GM23338 (cell line): ENCODE results near the gene NDUFAF5.

Experiments used
- CREB1 ChIP-seq: fragments of 250-450 bp; sonication (Bioruptor Pico); IDR thresholded peaks from 2 replicates; pipeline ENCODE4 v1.5.0; 2020; ENCODE audit warnings: low read depth, mild to moderate bottlenecking, moderate library complexity
- EZH2 ChIP-seq: fragments of 200-600 bp; sonication (generic); IDR thresholded peaks from one replicate; pipeline ENCODE4 v1.8.0; 2017; ENCODE audit warnings: antibody characterized with exemption, mild to moderate bottlenecking, low read depth; ENCODE audit not compliant: unreplicated experiment
- NANOG ChIP-seq: IDR thresholded peaks from 2 replicates; pipeline ENCODE4 v1.6.1; 2016; ENCODE audit warnings: antibody characterized with exemption, borderline replicate concordance
- POLR2AphosphoS5 ChIP-seq: IDR thresholded peaks from 2 replicates; pipeline ENCODE4 v1.6.1; 2016; ENCODE audit warnings: antibody characterized with exemption, low read depth
- TF ChIP-seq, protein P1 (sequence below), 2 experiments: fragments of 200-600 bp in 1 of 2; sonication (generic) in 1 of 2; conservative IDR thresholded peaks; 2 replicates each; pipeline versions ENCODE4 v1.5.1 to v1.6.1; 2016 to 2017; ENCODE audit warnings: antibody characterized with exemption in 2 of 2, low read depth in 2 of 2, mild to moderate bottlenecking in 2 of 2, moderate library complexity in 1 of 2
- TF ChIP-seq, protein P2 (sequence below): IDR thresholded peaks from one replicate; pipeline ENCODE4 v1.6.1; 2018; ENCODE audit warnings: antibody characterized with exemption; ENCODE audit not compliant: unreplicated experiment

DNA sequence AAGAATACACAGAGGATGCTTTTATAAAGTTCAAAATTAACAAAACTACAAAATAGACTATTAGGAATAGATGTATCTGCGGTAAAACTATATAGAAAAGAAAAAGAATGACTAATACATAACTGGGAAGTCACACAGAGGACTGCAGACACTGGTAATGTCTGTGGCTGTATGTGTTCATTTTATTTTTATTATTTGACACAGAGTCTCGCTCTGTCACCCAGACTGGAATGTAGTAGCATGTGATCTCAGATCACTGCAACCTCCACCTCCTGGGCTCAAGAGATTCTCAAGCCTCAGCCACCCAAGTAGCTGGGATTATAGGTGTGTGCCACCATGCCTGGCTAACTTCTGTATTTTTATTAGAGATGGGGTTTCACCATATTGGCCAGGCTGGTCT lies 39.0 kb upstream of the NDUFAF5 start:
- TF ChIP-seq EZH2 = no peak
- TF ChIP-seq, protein P1, sequence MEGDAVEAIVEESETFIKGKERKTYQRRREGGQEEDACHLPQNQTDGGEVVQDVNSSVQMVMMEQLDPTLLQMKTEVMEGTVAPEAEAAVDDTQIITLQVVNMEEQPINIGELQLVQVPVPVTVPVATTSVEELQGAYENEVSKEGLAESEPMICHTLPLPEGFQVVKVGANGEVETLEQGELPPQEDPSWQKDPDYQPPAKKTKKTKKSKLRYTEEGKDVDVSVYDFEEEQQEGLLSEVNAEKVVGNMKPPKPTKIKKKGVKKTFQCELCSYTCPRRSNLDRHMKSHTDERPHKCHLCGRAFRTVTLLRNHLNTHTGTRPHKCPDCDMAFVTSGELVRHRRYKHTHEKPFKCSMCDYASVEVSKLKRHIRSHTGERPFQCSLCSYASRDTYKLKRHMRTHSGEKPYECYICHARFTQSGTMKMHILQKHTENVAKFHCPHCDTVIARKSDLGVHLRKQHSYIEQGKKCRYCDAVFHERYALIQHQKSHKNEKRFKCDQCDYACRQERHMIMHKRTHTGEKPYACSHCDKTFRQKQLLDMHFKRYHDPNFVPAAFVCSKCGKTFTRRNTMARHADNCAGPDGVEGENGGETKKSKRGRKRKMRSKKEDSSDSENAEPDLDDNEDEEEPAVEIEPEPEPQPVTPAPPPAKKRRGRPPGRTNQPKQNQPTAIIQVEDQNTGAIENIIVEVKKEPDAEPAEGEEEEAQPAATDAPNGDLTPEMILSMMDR (conservative IDR thresholded peaks at IDR 0.05; ENCODE audit: low read depth in 2 of 2) = no peak
- TF ChIP-seq POLR2AphosphoS5 = no peak
- no peak for TF ChIP-seq CREB1
- TF ChIP-seq NANOG = no peak
- TF ChIP-seq, protein P2, sequence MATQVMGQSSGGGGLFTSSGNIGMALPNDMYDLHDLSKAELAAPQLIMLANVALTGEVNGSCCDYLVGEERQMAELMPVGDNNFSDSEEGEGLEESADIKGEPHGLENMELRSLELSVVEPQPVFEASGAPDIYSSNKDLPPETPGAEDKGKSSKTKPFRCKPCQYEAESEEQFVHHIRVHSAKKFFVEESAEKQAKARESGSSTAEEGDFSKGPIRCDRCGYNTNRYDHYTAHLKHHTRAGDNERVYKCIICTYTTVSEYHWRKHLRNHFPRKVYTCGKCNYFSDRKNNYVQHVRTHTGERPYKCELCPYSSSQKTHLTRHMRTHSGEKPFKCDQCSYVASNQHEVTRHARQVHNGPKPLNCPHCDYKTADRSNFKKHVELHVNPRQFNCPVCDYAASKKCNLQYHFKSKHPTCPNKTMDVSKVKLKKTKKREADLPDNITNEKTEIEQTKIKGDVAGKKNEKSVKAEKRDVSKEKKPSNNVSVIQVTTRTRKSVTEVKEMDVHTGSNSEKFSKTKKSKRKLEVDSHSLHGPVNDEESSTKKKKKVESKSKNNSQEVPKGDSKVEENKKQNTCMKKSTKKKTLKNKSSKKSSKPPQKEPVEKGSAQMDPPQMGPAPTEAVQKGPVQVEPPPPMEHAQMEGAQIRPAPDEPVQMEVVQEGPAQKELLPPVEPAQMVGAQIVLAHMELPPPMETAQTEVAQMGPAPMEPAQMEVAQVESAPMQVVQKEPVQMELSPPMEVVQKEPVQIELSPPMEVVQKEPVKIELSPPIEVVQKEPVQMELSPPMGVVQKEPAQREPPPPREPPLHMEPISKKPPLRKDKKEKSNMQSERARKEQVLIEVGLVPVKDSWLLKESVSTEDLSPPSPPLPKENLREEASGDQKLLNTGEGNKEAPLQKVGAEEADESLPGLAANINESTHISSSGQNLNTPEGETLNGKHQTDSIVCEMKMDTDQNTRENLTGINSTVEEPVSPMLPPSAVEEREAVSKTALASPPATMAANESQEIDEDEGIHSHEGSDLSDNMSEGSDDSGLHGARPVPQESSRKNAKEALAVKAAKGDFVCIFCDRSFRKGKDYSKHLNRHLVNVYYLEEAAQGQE = no peak
